C4-2B (cell line): Measurements from ENCODE around the gene FAM162A.

Experiments used
- CTCF ChIP-seq: fragments of 450-650 bp; conservative IDR thresholded peaks from 2 replicates; pipeline ENCODE4 v1.5.1; 2017; ENCODE audit warnings: mild to moderate bottlenecking
- ZFX ChIP-seq: fragments of 450-650 bp; IDR thresholded peaks from 2 replicates; pipeline ENCODE4 v1.6.1; 2017

GRCh38 chr3:122366379-122366749, 17.6 kb upstream of the FAM162A start:
- TF ChIP-seq CTCF, result no peak
- TF ChIP-seq ZFX, result no peak
